HG02759 (cell line): ENCODE measurements around the gene LARP4B.

ENCODE experiments used
- ATAC-seq: cut with Tn5 transposase; IDR thresholded peaks from one replicate; pipeline ENCODE4 v1.9.1; 2021; ENCODE audit warnings: mild to moderate bottlenecking, moderate library complexity; ENCODE audit not compliant: unreplicated experiment

The LARP4B gene

GRCh38 chr10:811379-812175, 119.9 kb downstream of the LARP4B start:
- ATAC-seq: no peak

DNA sequence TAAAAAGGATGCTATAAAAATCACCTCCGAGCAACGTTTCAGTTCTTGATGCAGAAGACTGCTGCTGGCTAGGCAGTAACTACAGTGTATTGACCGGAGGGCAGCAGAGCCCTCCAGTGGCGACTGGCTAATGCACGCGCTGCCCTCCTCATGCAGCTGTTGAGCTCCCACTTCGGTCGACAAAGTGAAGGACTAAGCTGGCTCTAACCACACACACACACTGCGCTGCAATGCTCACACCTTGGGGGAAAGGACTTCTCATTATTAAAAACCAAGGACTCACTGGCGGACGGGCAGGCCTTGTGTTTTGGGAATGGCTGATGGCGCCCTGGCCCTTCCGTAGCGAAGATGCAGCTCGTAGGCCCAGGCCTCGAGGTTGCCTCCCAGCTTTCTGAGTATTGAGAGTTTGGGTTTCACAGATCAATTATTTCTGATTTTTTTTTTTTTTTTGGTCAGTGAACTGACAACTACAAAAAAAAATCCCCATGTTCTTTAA, 121.1 kb downstream of the LARP4B start:
- no peak for ATAC-seq

GRCh38 chr10:809671-810350, 121.7 kb downstream of the LARP4B start:
- ATAC-seq: no peak

DNA sequence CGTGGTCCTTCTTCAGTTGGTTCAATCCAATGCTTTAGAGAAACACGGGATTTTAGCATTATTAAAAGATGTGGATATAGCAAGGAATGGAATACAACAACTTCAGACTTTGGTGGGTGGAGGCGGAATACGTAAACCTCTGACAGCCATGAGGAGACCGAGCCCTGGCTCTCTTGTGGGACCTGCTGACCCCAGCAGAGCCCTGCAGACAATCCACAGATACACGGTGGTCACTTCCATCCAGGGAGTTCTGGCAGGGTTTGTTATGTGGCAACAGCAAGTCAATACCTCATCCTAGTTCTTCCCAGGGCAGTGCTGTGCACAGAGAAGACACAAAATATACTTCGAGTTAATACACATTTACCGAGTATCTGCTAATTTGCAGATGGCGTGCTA, 123.5 kb downstream of the LARP4B start:
- no peak for ATAC-seq

GRCh38 chr10:807163-807957, 124.1 kb downstream of the LARP4B start:
- ATAC-seq: no peak

DNA sequence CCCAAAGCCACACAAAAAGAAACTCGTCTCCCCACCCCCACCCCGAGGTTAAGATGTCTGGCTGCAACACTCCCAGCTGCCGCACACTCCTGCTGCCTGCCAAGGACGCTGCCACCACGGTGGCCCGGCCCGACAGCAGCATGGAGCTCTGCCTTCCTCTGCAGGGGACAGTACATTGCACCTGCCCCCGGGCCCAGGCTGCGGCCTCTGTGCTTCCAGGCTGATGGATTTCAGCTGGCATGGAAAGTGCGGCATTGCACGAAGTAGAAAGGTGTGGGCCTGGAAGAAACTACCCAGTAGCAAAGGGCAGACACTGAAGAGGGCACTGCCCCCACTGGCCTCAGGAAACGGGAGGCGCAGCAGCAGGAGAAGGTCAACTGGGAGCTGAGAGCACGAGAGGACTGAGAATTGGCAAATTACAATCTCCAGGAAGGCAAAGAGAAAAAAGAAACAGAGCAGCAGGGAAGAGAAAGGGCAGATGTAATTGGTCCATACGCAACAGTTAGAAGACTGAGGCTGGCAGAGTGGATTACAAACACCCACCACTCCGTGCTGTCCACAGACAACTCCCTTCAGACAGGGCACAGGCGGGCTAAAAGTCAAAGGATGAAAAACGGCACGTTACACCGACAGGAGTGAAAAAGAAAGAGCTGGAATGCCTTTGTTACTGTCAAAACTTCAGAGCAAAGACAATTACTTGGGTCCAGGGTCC, 124.9 kb downstream of the LARP4B start:
- ATAC-seq: no peak

- no peak for ATAC-seq
Measured at GRCh38 chr10:805620-806305, 125.7 kb downstream of the LARP4B start.

DNA sequence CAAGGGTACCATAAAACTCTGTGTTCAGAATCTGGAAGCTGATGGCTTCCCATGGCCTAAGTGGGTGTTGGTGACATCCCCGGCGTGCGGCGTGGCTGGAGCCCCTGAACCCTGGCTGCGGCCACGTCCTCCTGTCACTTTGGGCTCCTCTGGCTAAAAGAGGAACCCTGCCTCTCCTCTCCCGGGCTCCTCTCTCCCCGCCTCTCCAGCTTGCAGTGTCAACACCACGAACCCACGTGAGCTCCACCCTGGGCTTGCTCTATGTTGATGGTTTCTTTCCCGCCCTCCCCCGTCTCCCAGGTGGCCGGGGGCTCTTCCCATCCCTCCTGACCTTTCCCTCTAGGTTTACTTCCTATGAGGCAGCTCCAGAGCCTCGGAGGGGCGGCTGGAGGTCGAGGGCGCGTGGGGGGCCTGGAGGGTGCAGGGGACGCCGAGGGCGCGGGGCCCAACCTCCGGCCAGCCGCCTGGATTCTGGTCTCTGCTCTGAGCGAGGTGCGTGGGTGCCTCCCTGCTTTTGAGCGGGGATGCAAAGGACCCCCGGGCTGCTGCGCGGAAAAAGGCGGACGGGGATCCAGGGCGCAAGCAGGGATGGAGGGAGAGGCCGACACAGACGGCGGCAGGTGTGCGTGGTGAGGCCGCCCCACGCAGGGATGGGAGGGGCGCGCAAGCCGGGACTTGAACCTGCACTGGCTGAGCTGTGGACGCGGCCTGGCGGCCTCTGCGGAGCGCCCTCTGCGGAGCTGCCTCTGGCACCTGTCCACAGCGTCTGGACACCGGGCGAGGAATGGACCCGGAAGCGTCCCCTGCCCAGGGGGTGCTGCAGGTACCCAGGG, 126.5 kb downstream of the LARP4B start:
- ATAC-seq: no peak

- ATAC-seq: no peak
Measured at GRCh38 chr10:804191-804781, 127.2 kb downstream of the LARP4B start.

- no peak for ATAC-seq
Measured at GRCh38 chr10:803041-803741, 128.3 kb downstream of the LARP4B start.

- ATAC-seq: no peak
Measured at GRCh38 chr10:802506-802905, 129.0 kb downstream of the LARP4B start.

- ATAC-seq: no peak
Measured at GRCh38 chr10:797179-797578, 134.3 kb downstream of the LARP4B start.

GRCh38 chr10:796233-796632, 135.3 kb downstream of the LARP4B start:
- ATAC-seq: no peak

DNA sequence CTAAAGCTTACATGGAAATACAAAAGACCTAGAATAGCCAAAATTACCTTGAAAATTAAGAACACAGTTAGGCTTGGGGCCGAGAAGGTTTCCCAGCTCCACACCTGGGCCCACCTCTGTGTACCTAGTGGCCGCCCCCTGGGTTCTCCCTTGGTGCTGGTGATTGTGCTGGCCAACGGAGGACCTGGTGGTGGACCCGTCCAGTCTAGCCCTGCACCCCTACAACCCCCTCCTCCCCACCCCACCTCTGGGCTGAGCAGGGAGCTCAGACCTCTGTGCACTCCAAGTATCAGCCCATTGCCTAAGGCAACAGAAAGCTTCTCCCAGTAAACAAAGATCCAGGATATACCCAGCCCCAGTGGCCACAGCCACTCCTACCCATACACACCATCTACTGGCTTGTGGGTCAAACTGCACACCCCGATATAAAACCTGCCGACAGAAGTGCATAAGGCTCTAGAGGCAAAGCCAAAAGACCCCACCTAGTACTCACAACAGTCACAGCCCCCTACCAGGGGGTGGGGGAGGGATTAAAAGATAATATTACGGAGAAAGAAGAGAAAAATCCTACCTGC, 137.0 kb downstream of the LARP4B start:
- ATAC-seq: no peak

DNA sequence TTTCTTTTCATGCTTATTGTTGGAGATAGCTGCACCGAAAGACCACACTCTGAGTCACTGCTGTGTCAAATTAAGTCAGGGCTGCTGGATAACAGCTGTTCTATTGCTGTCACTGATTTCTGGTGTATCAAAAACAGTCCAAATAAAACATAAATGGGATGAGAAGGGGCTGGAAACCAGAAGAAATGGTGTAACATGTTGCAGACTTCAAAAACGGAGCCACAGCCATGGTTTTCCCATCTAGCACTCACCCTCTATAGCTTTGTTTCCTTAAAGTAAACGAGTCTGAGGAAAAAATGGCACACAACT, 138.8 kb downstream of the LARP4B start:
- ATAC-seq: no peak

GRCh38 chr10:792083-792791, 139.3 kb downstream of the LARP4B start:
- ATAC-seq: no peak

- ATAC-seq: no peak
Measured at GRCh38 chr10:791639-792038, 139.9 kb downstream of the LARP4B start.
